Trophoblast cell (in vitro differentiated cells and primary cell): ENCODE measurements around the gene KCNAB1.

ENCODE experiments used
- DNase-seq, 2 donors: peaks; one replicate each; pipeline ENCODE4 v3.0.0-alpha.2; 2016
- H2AFZ ChIP-seq: 2 replicates; pipeline ENCODE4 v1.6.1; 2013; ENCODE audit warnings: low read length, moderate library complexity, mild to moderate bottlenecking; ENCODE audit not compliant: insufficient read depth, poor library complexity
- H2AK5ac ChIP-seq: 2 replicates; pipeline ENCODE4 v1.6.1; 2013; ENCODE audit warnings: mild to moderate bottlenecking, low read length
- H2BK120ac ChIP-seq: 2 replicates; pipeline ENCODE4 v1.6.1; 2013; ENCODE audit warnings: low read length, mild to moderate bottlenecking, moderate library complexity; ENCODE audit not compliant: insufficient read depth, poor library complexity
- H2BK12ac ChIP-seq: 2 replicates; pipeline ENCODE4 v1.6.1; 2013; ENCODE audit warnings: mild to moderate bottlenecking, low read length, moderate library complexity
- H2BK5ac ChIP-seq: 2 replicates; pipeline ENCODE4 v1.6.1; 2013; ENCODE audit warnings: low read length, low read depth, moderate library complexity, mild to moderate bottlenecking; ENCODE audit not compliant: poor library complexity
- H3K14ac ChIP-seq: 2 replicates; pipeline ENCODE4 v1.6.1; 2013; ENCODE audit warnings: mild to moderate bottlenecking, low read length
- H3K18ac ChIP-seq: 2 replicates; pipeline ENCODE4 v1.6.1; 2013; ENCODE audit warnings: mild to moderate bottlenecking, low read length
- H3K23ac ChIP-seq: 2 replicates; pipeline ENCODE4 v1.6.1; 2013; ENCODE audit warnings: low read length
- H3K27ac ChIP-seq: 2 replicates; pipeline ENCODE4 v1.5.1; 2013; ENCODE audit warnings: low read depth, mild to moderate bottlenecking, inconsistent platforms, low read length, moderate library complexity
- H3K27me3 ChIP-seq: 2 replicates; pipeline ENCODE4 v1.6.1; 2013; ENCODE audit warnings: inconsistent platforms, mild to moderate bottlenecking, low read length, moderate library complexity; ENCODE audit not compliant: insufficient read depth
- H3K36me3 ChIP-seq, 2 experiments: 1 replicate in 1 of 2; 2 replicates in 1 of 2; pipeline ENCODE4 v1.6.1; 2013; ENCODE audit warnings: low read length in 2 of 2, mild to moderate bottlenecking in 2 of 2, moderate library complexity in 1 of 2; ENCODE audit not compliant: insufficient read depth in 2 of 2, control insufficient read depth in 1 of 2
- H3K4ac ChIP-seq: 2 replicates; pipeline ENCODE4 v1.6.1; 2013; ENCODE audit warnings: low read depth, mild to moderate bottlenecking, low read length, moderate library complexity
- H3K4me1 ChIP-seq, 2 experiments: 1 replicate in 1 of 2; 2 replicates in 1 of 2; pipeline ENCODE4 v1.6.1; 2013; ENCODE audit warnings: low read length in 2 of 2, mild to moderate bottlenecking in 2 of 2, moderate library complexity in 1 of 2; ENCODE audit not compliant: insufficient read depth in 2 of 2, control insufficient read depth in 1 of 2
- H3K4me2 ChIP-seq: 2 replicates; pipeline ENCODE4 v1.6.1; 2013; ENCODE audit warnings: inconsistent platforms, mild to moderate bottlenecking, low read length, moderate library complexity
- H3K4me3 ChIP-seq: 2 replicates; pipeline ENCODE4 v1.5.1; 2013; ENCODE audit warnings: mild to moderate bottlenecking, low read depth, low read length, inconsistent platforms
- H3K79me1 ChIP-seq: one replicate; pipeline ENCODE4 v1.6.1; 2013; ENCODE audit warnings: low read length
- H3K79me2 ChIP-seq: 2 replicates; pipeline ENCODE4 v1.6.1; 2013; ENCODE audit warnings: low read length, mild to moderate bottlenecking; ENCODE audit not compliant: control insufficient read depth, insufficient read depth, poor library complexity
- H3K9ac ChIP-seq: 2 replicates; pipeline ENCODE4 v1.6.1; 2013; ENCODE audit warnings: mild to moderate bottlenecking, low read length
- H3K9me3 ChIP-seq: 2 replicates; pipeline ENCODE4 v1.6.1; 2013; ENCODE audit warnings: low read depth, mild to moderate bottlenecking, control low read depth, inconsistent platforms, low read length; ENCODE audit not compliant: insufficient read depth
- H4K12ac ChIP-seq: 2 replicates; pipeline ENCODE4 v1.6.1; 2013; ENCODE audit warnings: low read depth, mild to moderate bottlenecking, low read length, moderate library complexity
- H4K8ac ChIP-seq: 2 replicates; pipeline ENCODE4 v1.6.1; 2013; ENCODE audit warnings: low read depth, mild to moderate bottlenecking, low read length, moderate library complexity
- H4K91ac ChIP-seq: one replicate; pipeline ENCODE4 v1.6.1; 2013; ENCODE audit warnings: low read depth, mild to moderate bottlenecking, low read length, moderate library complexity
- WGBS: extraction: QIAGEN DNeasy Blood & Tissue Kit; methylation state at CpG from one replicate; pipeline ENCODE4 v1.1.7; 2013; ENCODE audit warnings: missing lambda C conversion rate; ENCODE audit not compliant: insufficient read length, insufficient coverage; ENCODE audit errors: extremely low coverage; 5-methylcytosine and 5-hydroxymethylcytosine counted together

KCNAB1 gene

GRCh38 chr3:156407617-156408225 is 287.3 kb downstream of the KCNAB1 start:
- Histone ChIP-seq H4K12ac (no peak overlapping the region), H3K4me1 (no peaks in the 10 kb centered on the region), H3K9ac (no peak overlapping the region), H4K8ac (no peak overlapping the region), H3K4ac (no peak overlapping the region), H3K79me2 (no peaks in the 10 kb centered on the region), H3K9me3 (no peaks in the 10 kb centered on the region), H3K23ac (no peak overlapping the region), H3K36me3 (no peaks in the 10 kb centered on the region), H3K4me2 (no peak overlapping the region), H2AK5ac (no peak overlapping the region), H2AFZ (no peak overlapping the region), H3K4me3 (no peak overlapping the region), H2BK12ac (no peak overlapping the region), H3K14ac (no peak overlapping the region), H3K27me3 (no peaks in the 10 kb centered on the region), H4K91ac (no peak overlapping the region), H2BK5ac (no peak overlapping the region), H2BK120ac (no peak overlapping the region), H3K79me1 (no peaks in the 10 kb centered on the region), H3K18ac (no peak overlapping the region), H3K27ac (no peak overlapping the region)
- no CpG with 5 or more reads among the region's 11 CpGs for WGBS
- DNase-seq, result no peak

- no peak overlapping the region for H2BK12ac ChIP-seq
- no peak overlapping the region for H3K4me2 ChIP-seq
- H3K9ac ChIP-seq, result no peak overlapping the region
- H4K8ac ChIP-seq, result no peak overlapping the region
- no peaks in the 10 kb centered on the region for H3K79me2 ChIP-seq
- no peak overlapping the region for H3K4me3 ChIP-seq
- no peak overlapping the region for H3K4ac ChIP-seq
- H3K79me1 ChIP-seq, result no peaks in the 10 kb centered on the region
- no peak overlapping the region for H3K14ac ChIP-seq
- H3K4me1 ChIP-seq, result no peaks in the 10 kb centered on the region
- no peaks in the 10 kb centered on the region for H3K27me3 ChIP-seq
- H3K18ac ChIP-seq, result no peak overlapping the region
- H2BK5ac ChIP-seq, result no peak overlapping the region
- no peak overlapping the region for H3K27ac ChIP-seq
- no peaks in the 10 kb centered on the region for H3K9me3 ChIP-seq
- no CpG with 5 or more reads among the region's 3 CpGs for WGBS
- no peaks in the 10 kb centered on the region for H3K36me3 ChIP-seq
- H2AK5ac ChIP-seq, result no peak overlapping the region
- H4K12ac ChIP-seq, result no peak overlapping the region
- no peak overlapping the region for H2BK120ac ChIP-seq
- no peak for DNase-seq
- H2AFZ ChIP-seq, result no peak overlapping the region
- H3K23ac ChIP-seq, result no peak overlapping the region
- H4K91ac ChIP-seq, result no peak overlapping the region
Observed at GRCh38 chr3:156409694-156410093, 289.3 kb downstream of the KCNAB1 start.

- no CpG with 5 or more reads among the region's 1 CpG for WGBS
- Histone ChIP-seq H3K79me1 (no peaks in the 10 kb centered on the region), H3K14ac (no peak overlapping the region)
Observed at GRCh38 chr3:156412600-156412999, 292.2 kb downstream of the KCNAB1 start.

GRCh38 chr3:156413293-156413892 is 293.0 kb downstream of the KCNAB1 start:
- Histone ChIP-seq H3K79me2 (no peaks in the 10 kb centered on the region), H2AFZ (no peak overlapping the region), H3K36me3 (no peaks in the 10 kb centered on the region), H3K9me3 (no peaks in the 10 kb centered on the region), H2BK5ac (no peak overlapping the region), H2AK5ac (no peak overlapping the region), H3K27ac (no peak overlapping the region), H4K12ac (no peak overlapping the region), H3K9ac (no peak overlapping the region), H3K79me1 (no peaks in the 10 kb centered on the region), H2BK120ac (no peak overlapping the region), H3K4me3 (no peak overlapping the region), H3K14ac (no peak overlapping the region), H3K4ac (no peak overlapping the region), H3K23ac (no peak overlapping the region), H2BK12ac (no peak overlapping the region), H3K27me3 (no peaks in the 10 kb centered on the region), H4K91ac (no peak overlapping the region), H3K4me1 (no peaks in the 10 kb centered on the region), H3K4me2 (no peak overlapping the region), H4K8ac (no peak overlapping the region), H3K18ac (no peak overlapping the region)
- no peak for DNase-seq
- WGBS, result no CpG with 5 or more reads among the region's 4 CpGs

More at GRCh38 chr3:156412600-156412999, 292.2 kb downstream of the KCNAB1 start:
- no peak overlapping the region for H4K91ac ChIP-seq
- no peak overlapping the region for H3K4ac ChIP-seq
- DNase-seq, result no peak
- no peak overlapping the region for H3K27ac ChIP-seq
- no peak overlapping the region for H2AK5ac ChIP-seq
- no peaks in the 10 kb centered on the region for H3K79me2 ChIP-seq
- H3K4me1 ChIP-seq, result no peaks in the 10 kb centered on the region
- H2BK12ac ChIP-seq, result no peak overlapping the region
- H3K27me3 ChIP-seq, result no peaks in the 10 kb centered on the region
- no peak overlapping the region for H2BK120ac ChIP-seq
- no peaks in the 10 kb centered on the region for H3K9me3 ChIP-seq
- H3K4me3 ChIP-seq, result no peak overlapping the region
- no peak overlapping the region for H4K8ac ChIP-seq
- no peak overlapping the region for H3K23ac ChIP-seq
- H2AFZ ChIP-seq, result no peak overlapping the region
- no peak overlapping the region for H2BK5ac ChIP-seq
- no peak overlapping the region for H4K12ac ChIP-seq
- no peak overlapping the region for H3K18ac ChIP-seq
- no peak overlapping the region for H3K4me2 ChIP-seq
- no peak overlapping the region for H3K9ac ChIP-seq
- no peaks in the 10 kb centered on the region for H3K36me3 ChIP-seq
